ENCODE results near the gene SNAPC2. TPM values are rescaled to one million over a fixed set of nuclear protein-coding genes. Genes with fewer than 3 reads are reported as not detected.

SNAPC2 gene, protein sequence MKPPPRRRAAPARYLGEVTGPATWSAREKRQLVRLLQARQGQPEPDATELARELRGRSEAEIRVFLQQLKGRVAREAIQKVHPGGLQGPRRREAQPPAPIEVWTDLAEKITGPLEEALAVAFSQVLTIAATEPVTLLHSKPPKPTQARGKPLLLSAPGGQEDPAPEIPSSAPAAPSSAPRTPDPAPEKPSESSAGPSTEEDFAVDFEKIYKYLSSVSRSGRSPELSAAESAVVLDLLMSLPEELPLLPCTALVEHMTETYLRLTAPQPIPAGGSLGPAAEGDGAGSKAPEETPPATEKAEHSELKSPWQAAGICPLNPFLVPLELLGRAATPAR
- total RNA-seq: 14.9 and 19.0 TPM in 2 replicates

DNA sequence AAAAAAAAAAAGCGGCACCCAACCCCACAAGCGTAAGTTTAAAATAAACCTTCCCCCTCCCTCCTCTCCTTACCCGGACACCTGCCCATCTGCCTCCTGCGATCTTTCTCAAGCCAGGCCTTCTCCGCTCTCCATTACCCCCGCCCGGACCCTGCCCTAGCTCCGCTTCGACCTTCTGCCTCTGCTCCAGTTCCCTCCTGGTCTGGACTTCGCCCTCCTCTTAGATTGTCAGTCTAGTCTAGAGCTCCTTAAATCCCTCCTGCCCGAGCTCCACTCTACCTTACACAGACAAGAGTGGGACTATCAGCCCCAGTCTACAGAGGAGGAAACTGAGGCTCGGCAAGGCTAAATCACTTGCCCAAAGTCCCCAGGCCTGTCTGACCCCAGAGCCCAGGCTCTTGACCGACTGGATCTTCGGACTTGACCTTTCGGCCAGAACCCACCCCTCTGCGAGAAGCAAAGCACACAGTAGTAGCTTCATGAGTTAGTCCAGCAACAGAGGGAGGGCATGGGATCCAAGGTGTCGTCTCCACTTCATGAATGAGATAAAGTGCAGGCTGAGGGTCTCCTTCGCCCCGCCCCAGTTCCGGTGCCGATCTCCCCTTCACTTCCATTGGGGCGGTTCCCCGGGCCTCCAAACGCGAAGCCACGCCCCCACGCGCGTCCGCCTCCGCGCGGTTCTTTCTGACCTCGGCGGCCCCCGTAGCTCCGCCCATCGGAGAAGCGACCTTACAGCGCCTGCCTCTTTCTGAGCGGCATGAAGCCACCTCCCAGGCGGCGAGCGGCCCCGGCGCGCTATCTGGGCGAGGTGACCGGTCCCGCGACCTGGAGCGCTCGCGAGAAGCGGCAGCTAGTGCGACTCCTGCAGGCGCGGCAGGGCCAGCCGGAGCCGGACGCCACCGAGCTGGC lies at the start of gene SNAPC2:
TSS of gene SNAPC2 (plus strand) at position 729 of the 909 bp plus-strand sequence. CDS start at position 758, 29 bp downstream.

GRCh38 chr19:7874076-7874896 lies 45.9 kb upstream of the SNAPC2 start, which contains the start of gene PRR36:
PRR36 (minus strand) TSS chr19:7874390; CDS start chr19:7873689, 701 bp downstream.

GRCh38 chr19:7888145-7888825 lies 31.9 kb upstream of the SNAPC2 start, which contains the start of gene LRRC8E:
LRRC8E (plus strand) TSS chr19:7888510; CDS start chr19:7895604, 7,094 bp downstream.

DNA sequence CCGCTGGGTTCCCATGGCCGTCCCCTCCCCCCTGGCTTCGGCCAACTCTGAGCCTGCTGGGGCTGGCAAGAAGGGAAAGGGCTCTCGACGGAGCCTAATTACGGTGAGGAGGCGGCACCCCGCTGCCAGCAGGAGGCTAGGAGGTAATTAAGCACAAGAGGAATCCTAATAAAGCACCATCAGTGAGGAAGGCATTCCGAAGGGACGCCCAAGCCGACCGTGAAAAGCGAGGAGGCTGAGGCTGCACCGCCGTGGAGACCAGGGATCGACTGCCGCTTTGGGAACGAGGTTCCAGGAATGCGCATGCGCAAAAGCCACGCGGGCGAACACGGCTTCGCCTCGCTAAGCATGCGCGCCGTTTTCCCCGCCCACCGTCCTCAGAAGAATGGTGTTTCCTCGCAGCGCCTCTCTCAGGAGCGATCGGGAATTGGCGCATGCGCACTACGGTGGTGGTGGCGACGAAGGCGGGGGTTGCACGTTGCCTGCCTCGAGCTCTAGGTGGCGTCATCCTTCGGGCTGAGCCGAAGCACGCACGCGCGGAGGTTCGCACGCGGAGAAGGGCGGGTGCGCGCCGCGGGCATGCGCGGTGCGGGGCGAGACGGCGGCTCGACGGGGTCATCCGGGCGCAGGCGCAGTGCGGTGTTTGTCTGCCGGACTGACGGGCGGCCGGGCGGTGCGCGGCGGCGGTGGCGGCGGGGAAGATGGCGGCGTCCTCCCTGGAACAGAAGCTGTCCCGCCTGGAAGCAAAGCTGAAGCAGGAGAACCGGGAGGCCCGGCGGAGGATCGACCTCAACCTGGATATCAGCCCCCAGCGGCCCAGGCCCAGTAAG lies 16.7 kb upstream of the SNAPC2 start, which contains the start of gene MAP2K7:
TSS of gene MAP2K7 (plus strand) at position 634 of the 830 bp plus-strand sequence. CDS start at position 702, 68 bp downstream.

GRCh38 chr19:7914598-7915045 lies 5.5 kb upstream of the SNAPC2 start, which contains the start of gene TGFBR3L:
TGFBR3L (plus strand) TSS chr19:7914830.

DNA sequence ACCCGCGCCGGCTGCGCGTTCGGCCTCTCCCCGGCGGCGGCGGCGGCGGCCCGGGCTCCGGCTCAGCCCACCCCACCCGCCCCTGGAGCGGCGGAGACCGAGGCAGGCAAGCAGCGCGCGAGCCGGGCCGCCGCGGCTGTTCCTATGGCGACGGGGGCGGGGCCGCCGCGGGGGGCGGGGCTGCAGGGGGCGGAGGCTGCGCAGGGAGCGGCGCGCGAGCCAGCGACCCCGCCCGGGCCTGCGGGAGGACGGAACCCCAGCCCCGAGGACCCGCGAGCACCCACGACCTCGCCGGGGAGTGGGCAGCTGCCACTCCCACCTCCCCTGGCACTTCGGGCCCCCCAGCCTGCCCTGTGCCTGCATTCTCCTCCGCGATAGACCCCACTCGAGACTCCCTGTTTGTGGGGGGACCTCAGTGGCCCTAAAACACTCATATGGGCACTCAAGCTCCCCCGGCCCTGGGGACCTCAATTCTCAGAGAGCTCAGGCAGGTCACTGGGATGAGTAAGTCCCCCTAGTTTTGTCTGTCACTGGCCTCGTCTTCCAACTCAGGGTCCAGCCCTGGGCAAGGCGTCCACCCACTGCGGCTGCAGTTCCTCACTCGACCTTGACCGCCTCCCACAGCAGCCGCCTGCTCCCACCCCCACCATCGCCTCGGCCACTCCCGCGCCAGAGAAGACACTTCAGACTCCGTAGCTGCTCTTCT lies 6.0 kb downstream of the SNAPC2 start, which contains the start of gene CTXN1:
TSS of gene CTXN1 (minus strand) at position 115 of the 706 bp plus-strand sequence. CDS start 597 bp downstream, outside the sequence.

GRCh38 chr19:7943444-7944176 lies 23.5 kb downstream of the SNAPC2 start, which contains the start of gene TIMM44:
TIMM44 (minus strand) TSS chr19:7943666; CDS start chr19:7943651, 15 bp downstream.

Other genes starting within 250 kb of the SNAPC2 start
- not detected in 2 replicates for gene MCEMP1, start 243.2 kb upstream of the SNAPC2 start, total RNA-seq
- gene TRAPPC5, start 239.5 kb upstream of the SNAPC2 start, total RNA-seq: 64.4 and 67.2 TPM in 2 replicates
- gene FCER2, start 218.2 kb upstream of the SNAPC2 start, total RNA-seq: not detected in 2 replicates
- not detected in 2 replicates for gene CLEC4G, start 188.2 kb upstream of the SNAPC2 start, total RNA-seq
- not detected in 2 replicates for gene CD209, start 172.8 kb upstream of the SNAPC2 start, total RNA-seq
- not detected in 2 replicates for gene CLEC4M, start 157.1 kb upstream of the SNAPC2 start, total RNA-seq
- 22.3 and 22.4 TPM in 2 replicates for gene EVI5L, start 90.1 kb upstream of the SNAPC2 start, total RNA-seq
- gene PRR36, start 45.9 kb upstream of the SNAPC2 start, total RNA-seq: 0.10 TPM in 1 of 2 replicates, not detected in the other
- 3.1 and 3.8 TPM in 2 replicates for gene LRRC8E, start 31.8 kb upstream of the SNAPC2 start, total RNA-seq
- 17.1 and 17.7 TPM in 2 replicates for gene MAP2K7, start 16.5 kb upstream of the SNAPC2 start, total RNA-seq
- 1.6 and 5.6 TPM in 2 replicates for gene TGFBR3L, start 5.5 kb upstream of the SNAPC2 start, total RNA-seq
- gene CTXN1, start 5.8 kb downstream of the SNAPC2 start, total RNA-seq: 2.5 and 7.4 TPM in 2 replicates
- 24.8 and 36.8 TPM in 2 replicates for gene TIMM44, start 23.3 kb downstream of the SNAPC2 start, total RNA-seq
- 59.9 and 67.5 TPM in 2 replicates for gene ELAVL1, start 85.3 kb downstream of the SNAPC2 start, total RNA-seq
- not detected in 2 replicates for gene CCL25, start 132.4 kb downstream of the SNAPC2 start, total RNA-seq
- gene FBN3, start 229.3 kb downstream of the SNAPC2 start, total RNA-seq: not detected in 2 replicates